ENCODE results near the gene EEA1. TPM values are rescaled to one million over a fixed set of nuclear protein-coding genes. Genes with fewer than 3 reads are reported as not detected.

Gene EEA1
- total RNA-seq, 1 experiment from 2014 or later = 14.9 TPM

DNA sequence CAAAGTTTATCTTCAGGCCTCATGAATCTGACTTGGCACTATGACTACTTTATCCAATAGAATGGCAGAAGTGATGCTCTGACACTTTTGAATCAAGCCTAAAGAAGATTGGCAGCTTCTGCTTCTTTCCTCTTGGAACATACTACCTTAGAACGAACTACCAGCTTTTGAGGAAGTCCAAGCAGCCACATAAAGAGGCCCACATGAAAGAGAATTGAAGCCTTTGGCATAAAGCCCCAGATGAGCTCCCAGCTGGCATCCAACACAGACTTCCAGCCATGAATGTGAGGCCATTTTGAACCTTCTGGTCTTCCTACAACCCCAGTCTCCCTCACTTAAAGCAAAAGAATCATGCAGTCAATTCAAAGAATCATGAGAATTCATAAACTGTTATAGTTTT, 65.8 kb downstream of the EEA1 start:
- no peaks in the 10 kb centered on the region for H3K9me3 Mint-ChIP-seq
- no peak overlapping the region for H3K27ac Mint-ChIP-seq
- no peak overlapping the region for H3K18ac ChIP-seq (ENCODE audit: insufficient read length, low read depth, low read length)
- no peak for DNase-seq
- H2BK15ac ChIP-seq (ENCODE audit: low read depth, low read length) = no peak overlapping the region
- H2AFZ ChIP-seq (ENCODE audit: low read length) = no peak overlapping the region
- H3K14ac ChIP-seq (ENCODE audit: insufficient read depth, low read length) = no peak overlapping the region
- no peak overlapping the region for H3K27ac ChIP-seq (ENCODE audit: insufficient read length, low read depth, low read length)
- no peak overlapping the region for H3K4me2 ChIP-seq (ENCODE audit: insufficient read depth, insufficient read length, low read length)
- no peak overlapping the region for H4K91ac ChIP-seq (ENCODE audit: insufficient read length, low read depth, low read length)
- no peaks in the 10 kb centered on the region for H3K27me3 Mint-ChIP-seq (ENCODE audit: low read depth)
- no peak overlapping the region for H2BK12ac ChIP-seq (ENCODE audit: insufficient read length, low read depth, low read length)
- H2BK120ac ChIP-seq (ENCODE audit: low read depth, low read length, poor library complexity, severe bottlenecking) = no peak overlapping the region
- H3K4me3 Mint-ChIP-seq = no peak overlapping the region
- no peak overlapping the region for H3K56ac ChIP-seq (ENCODE audit: insufficient read length, low read depth, low read length)
- no peaks in the 10 kb centered on the region for H3K27me3 ChIP-seq (ENCODE audit: insufficient read depth, low read length)
- H3K23me2 ChIP-seq (ENCODE audit: insufficient read length, low read depth, low read length, poor library complexity, severe bottlenecking) = no peaks in the 10 kb centered on the region
- no peaks in the 10 kb centered on the region for H3K4me1 Mint-ChIP-seq
- H3K79me2 ChIP-seq (ENCODE audit: insufficient read depth, low read length) = no peaks in the 10 kb centered on the region
- H4K20me1 ChIP-seq (ENCODE audit: control insufficient read depth, insufficient read depth, insufficient read length) = no peaks in the 10 kb centered on the region
- TF ChIP-seq CTCF (conservative IDR thresholded peaks at IDR 0.05) = no peak
- no peaks in the 10 kb centered on the region for H3K79me1 ChIP-seq (ENCODE audit: insufficient read depth, low read depth, low read length, poor library complexity, severe bottlenecking)
- peaks cover 4% of the 10 kb centered on the region; the same call in 1 of the 2 replicates for H3K4me1 ChIP-seq (ENCODE audit: insufficient read depth, low read length)
- H4K5ac ChIP-seq (ENCODE audit: insufficient read length, low read depth, low read length) = no peak overlapping the region
- WGBS (ENCODE audit: extremely low coverage, insufficient read length, low lambda C conversion rate) = no CpG with 5 or more reads among the region's 1 CpG
- no peak overlapping the region for H3K4ac ChIP-seq (ENCODE audit: low read depth, low read length)
- H3K23ac ChIP-seq (ENCODE audit: insufficient read length, low read depth, low read length) = no peak overlapping the region
- no peak overlapping the region for H3K9ac ChIP-seq (ENCODE audit: extremely low read depth, insufficient read length, low read length)
- no peak overlapping the region for H2BK20ac ChIP-seq (ENCODE audit: low read depth, low read length, poor library complexity, severe bottlenecking)
- H3K9me3 ChIP-seq (ENCODE audit: control insufficient read depth, low read depth, low read length) = no peaks in the 10 kb centered on the region
- H2BK5ac ChIP-seq (ENCODE audit: insufficient read length, low read length) = no peak overlapping the region
- no peak overlapping the region for H2AK5ac ChIP-seq (ENCODE audit: insufficient read length, low read length)
- peaks cover 0 to 4% (median 3%) of the 10 kb centered on the region in 3 experiments; a peak in 3 of 7 replicates for H3K36me3 Mint-ChIP-seq (ENCODE audit: insufficient read depth in 1 of 3, low read depth in 3 of 3)
- no peak overlapping the region for H3T11ph ChIP-seq (ENCODE audit: low read length)
- no peak overlapping the region for H4K8ac ChIP-seq (replicated peaks; ENCODE audit: insufficient read length, low read depth, low read length)

All from H9 (cell line).